GM21360 (cell line): ENCODE measurements around the gene RAB25.
A peak's percentile ranks its signal among the peaks of the same experiment; 100 is the strongest.
"Not testable (repeated sequence)": the region's sequence is repeated elsewhere in the genome, so short reads cannot be mapped to it uniquely, and the experiment has no call there.

ENCODE experiments used
- ATAC-seq: cut with Tn5 transposase; IDR thresholded peaks from one replicate; pipeline ENCODE4 v1.9.1; 2021; ENCODE audit warnings: mild to moderate bottlenecking, moderate library complexity; ENCODE audit not compliant: unreplicated experiment

The RAB25 gene

DNA sequence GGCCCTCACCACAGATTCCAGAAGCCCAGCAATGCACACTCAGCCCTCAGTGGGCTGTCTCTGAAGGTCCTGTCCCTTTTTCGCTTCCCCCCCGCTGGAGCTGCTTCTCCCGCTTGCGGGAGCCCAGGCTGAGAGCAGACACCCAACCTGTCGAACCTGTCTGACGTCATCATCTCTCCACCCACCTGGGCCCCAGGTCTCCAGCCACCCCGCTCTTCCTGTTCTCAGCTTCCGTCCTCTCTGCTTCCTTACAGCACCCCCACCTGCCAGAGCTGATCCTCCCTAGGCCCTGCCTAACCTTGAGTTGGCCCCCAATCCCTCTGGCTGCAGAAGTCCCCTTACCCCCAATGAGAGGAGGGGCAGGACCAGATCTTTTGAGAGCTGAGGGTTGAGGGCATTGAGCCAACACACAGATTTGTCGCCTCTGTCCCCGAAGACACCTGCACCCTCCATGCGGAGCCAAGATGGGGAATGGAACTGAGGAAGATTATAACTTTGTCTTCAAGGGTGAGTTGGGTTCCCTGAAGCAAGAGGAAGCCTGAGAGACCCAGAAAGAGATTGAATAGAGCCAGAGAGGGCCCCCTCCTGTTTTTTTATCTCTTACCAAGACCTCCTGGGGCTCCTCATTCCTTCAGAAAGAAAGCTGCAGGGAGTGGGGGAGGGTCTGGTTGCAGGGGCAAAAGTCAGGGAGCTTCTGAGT, at the start of gene RAB25:
TSS of gene RAB25 (plus strand) at position 224 of the 700 bp plus-strand sequence. CDS start at position 465, 241 bp downstream.
- ATAC-seq, result no peak

DNA sequence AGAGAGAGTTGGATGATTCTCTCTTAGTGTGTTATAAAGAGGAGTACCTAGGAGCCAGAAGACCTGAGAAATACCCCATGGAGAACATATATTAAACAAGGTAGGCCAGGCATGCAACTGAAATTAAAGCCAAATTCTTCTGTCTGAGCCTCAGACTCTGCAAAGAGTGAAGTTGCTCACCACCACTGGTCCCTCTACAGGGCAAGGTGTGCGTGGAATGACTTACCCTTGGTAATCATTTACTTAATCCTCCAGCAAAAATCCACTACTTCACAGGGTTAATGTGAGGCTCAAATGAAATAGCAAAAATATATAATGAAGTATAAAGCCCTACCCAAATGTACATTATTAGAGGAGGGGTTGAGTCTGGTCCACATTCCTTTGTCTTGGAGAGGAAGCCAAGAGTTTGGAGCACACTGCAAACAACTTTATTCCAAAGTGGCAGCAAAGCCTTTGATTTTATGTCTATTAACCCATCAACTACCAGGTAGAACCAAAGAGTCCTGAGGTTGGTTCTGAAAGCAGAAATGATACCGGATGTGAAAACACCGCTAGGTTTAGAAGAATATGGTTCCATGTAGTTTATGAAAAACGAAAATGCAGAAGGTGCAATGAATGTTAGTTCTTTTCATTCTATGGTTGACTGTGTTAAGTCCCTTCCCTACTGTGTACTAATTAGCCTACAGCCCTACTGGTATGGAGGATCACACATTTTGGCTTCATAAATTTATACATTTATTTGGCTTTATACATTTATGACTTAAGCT, 48.7 kb upstream of the RAB25 start:
- ATAC-seq, result no peak

DNA sequence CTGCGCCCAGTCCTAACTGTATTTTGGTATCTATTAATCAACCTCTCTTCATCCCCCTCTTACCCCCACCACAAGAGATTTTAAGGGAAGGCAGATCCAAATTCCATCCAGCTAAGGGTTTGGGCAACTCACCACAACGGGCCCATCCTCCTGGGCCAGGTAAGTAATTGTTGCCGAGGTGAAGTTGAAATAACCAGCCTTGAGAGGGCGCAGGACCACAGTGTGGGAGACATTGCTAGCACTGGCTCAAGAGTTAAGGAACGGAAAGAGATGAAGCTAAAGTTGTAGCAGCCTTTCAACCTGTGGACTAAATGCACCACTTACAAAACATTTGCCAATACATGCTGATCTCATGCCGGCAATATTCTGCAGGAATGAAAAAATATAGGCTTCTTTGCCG, 46.1 kb upstream of the RAB25 start:
- no peak for ATAC-seq

DNA sequence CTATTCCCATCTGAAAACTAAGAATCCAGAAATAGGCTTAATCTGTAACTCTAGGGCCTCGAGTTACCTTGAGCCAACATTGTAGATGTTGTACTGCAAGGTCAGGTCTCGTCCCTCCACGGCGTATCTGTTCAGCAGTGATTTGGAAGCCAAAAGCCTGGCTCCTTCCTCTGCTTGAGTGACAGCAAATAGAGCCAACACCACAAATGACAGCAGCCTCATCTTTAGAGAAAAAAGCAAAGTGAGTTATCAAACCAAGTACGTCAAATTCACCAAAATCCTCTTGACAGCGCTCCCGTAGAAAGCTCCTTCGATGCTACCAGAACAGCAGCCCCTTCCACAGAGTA, 41.0 kb upstream of the RAB25 start:
- no peak for ATAC-seq

DNA sequence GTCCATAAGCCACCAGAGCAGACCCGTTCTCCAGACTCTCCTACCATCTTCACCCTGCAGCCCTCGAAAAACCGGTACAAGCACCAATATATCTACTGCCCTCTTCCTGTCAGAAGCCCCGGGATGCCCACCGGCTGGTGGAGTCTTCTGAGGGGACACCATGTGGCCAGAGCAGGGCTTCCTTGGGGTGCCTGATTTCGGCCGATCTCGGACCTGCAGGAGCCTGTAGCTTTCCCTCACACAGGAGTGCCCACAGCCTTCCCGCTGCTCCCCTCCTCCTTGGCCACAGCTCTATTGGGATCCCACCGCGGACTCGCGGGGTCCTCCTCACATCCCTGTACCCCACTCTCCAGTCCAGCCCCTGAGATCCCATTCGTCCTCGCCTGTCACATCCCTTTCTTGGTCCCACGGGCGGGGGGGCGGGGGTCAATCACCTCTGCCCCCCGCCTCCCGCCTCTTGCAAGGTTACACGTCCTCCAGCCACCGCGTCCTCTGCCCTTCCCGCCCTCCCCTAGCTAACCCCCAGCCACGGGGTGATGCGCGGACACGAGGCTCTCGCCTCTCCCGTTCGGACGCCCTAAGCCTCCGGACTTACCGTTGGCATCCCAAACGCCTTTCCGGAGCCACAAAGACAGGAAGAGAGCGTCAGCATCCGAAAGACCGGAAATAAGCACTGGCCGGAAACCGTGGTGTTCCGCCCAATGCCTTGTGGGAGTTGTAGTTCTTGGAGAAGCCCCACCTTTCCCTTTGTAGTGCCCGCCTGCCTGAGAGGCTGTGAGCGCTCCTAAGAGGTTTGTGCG, 40.5 kb upstream of the RAB25 start, which contains the start of gene SSR2:
TSS of gene SSR2 (minus strand) at position 659 of the 800 bp plus-strand sequence. CDS start 784 bp downstream, outside the sequence.
- ATAC-seq, result peak; percentile 97

DNA sequence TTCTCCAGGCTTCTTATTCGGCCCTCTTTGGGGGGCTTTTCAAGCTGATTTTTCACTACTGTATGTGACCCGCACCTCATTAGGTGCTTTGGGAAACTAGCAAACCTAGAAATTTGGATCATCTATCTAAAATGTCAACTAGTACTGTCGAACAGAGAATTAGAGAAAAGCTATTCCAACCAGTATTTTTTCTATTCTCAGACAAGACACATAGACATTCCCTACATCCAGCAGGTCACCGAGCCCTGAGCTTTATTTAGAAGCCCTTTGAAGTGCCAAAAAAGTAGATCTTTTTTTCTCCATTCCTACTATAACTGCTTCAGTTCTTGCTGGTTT, 39.9 kb upstream of the RAB25 start:
- ATAC-seq, result no peak

DNA sequence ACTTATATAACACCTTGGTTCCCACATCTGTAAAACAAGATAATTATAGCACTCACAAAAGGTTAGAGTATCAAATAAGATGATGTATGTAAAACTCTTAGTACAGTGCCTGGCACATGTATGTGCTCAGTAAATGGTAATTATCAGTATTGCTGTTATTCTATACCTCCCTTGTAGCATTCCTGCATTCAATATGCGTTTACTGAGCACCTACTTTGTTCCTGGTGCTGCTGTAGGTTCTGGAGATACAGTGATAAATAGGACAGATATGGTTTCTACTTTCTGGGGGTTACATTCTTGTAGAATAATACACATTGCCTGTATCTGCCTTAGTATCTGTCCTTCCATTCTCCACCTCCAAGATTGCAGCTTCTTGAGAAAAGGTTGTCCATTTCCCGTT, 39.0 kb upstream of the RAB25 start:
- ATAC-seq, result no peak

DNA sequence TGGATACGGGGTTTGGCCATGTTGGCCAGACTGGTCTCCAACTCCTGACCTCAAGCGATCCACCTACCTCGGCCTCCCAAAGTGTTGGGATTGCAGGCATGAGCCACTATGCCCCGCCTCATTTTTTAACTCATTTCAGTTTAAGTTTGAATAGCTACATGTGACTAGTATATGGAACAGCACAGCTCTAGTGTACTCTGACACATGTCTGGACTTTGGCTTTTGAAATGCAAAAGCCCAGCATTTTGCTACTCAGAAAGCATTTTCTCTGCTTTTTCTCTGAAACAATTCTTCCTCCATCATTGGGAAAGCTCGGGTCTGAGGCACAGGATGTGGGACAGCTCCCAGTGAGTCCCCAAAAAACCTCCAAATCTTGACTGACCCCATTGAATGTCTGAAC, 36.2 kb upstream of the RAB25 start:
- no peak for ATAC-seq

DNA sequence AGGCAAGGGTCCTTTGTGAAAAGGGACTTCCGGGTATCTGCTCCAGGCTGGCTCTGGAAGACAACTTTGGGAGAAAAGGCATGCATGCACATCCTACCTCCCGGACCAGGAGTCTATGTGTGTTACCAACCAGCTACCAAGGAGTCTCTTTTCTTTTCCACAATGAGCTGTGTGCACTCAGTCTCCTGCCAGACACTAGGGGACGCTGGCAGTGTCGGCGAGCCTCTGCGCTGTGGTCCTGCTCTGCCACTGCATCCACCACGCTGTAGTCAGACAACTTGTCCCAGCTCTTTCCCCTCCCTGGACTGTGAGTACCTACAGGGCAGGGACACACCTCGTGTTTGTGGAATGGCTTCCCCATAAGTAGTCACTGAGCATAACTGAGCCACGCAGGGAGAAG, 35.1 kb upstream of the RAB25 start:
- no peak for ATAC-seq

DNA sequence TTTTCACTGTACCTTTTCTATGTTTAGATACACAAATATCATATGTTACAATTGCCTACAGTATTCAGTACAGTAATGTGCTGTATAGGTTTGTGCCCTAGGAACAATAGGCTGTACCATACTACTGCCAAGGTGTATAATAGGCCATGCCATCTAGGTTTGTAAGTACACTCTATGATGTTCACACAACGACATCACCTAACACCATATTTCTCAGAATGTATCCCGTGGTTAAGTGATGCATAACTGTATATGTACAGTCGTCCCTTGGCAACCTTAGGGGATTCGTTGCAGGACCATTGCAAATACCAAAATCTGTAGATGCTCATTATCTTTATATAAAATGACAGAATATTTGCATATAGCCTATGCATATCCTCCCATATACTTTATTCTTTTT, 34.4 kb upstream of the RAB25 start:
- no peak for ATAC-seq

DNA sequence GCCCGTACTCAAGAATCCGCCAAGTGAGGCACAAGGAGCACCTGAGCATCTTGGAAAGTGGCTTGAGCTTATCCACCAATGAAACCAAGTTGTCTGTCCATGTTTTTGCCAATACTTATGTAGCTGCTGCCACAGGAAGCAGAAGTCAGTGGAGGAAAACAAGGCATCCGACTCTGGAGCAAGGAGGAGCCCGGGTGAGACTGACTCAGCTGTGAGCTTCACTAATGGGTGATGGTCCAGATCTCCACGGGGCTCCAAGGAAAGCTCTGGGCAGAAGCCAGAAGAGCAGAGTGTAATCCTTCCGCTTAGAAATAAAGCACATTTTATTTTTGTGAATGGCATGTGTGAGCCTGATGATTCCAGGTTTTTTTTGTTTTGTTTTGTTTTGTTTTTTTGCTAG, 27.9 kb upstream of the RAB25 start:
- no peak for ATAC-seq

DNA sequence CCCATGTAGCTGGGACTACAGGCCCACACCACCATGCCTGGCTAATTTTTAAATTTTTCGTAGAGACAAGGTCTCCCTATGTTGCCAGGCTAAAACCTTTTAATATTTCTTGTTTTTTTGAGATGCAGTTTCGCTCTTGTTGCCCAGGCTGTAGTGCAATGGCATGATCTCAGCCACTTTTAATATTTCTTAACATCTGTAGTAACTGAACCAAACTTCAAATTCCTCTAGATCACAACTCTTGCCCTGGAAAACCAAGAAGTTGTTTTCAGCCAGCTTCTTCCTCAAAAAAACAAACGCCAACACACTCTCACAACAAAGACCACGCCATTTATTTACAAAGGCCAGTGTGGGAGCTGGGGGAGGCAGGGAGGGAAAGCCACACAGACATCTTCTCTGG, 26.0 kb upstream of the RAB25 start:
- not testable (repeated sequence) for ATAC-seq

DNA sequence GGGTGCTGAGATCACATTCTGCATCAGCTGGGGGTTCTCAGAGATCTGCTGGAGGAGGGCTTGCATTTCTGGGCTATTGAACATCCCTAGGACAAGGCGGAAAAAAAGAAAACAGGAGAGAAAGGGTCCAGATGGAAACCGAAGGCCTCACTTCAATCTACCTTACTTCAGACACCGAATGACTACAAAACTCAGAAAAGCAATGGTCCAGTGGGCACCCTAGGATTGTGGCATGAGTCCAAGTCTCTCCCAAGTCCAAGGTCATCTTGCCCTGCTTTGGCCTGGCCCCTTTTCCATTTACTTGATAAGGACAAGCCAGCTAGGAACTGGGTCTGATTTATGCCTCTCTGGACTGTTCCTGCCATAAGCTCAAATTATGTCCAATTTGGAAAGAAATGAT, 18.1 kb upstream of the RAB25 start:
- no peak for ATAC-seq

DNA sequence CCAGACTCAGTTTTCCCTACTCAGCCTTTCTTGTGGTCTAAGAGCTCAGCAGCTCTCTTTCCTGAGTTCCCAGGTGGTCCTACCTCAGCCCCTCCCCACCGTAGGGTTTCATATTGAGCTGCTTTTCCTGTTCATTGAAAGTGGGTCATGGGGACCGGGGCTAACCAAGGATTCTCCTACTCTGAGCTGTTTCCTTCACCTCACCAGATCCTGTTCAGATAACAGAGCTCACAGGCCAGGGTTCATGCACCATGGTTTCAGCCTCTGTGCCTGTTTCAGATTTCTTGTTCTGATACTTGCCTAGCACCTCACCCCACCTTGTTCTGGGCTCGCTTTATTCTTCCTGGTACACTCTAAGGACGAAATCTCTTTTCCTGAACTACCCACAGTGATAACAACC, 15.9 kb upstream of the RAB25 start:
- no peak for ATAC-seq

DNA sequence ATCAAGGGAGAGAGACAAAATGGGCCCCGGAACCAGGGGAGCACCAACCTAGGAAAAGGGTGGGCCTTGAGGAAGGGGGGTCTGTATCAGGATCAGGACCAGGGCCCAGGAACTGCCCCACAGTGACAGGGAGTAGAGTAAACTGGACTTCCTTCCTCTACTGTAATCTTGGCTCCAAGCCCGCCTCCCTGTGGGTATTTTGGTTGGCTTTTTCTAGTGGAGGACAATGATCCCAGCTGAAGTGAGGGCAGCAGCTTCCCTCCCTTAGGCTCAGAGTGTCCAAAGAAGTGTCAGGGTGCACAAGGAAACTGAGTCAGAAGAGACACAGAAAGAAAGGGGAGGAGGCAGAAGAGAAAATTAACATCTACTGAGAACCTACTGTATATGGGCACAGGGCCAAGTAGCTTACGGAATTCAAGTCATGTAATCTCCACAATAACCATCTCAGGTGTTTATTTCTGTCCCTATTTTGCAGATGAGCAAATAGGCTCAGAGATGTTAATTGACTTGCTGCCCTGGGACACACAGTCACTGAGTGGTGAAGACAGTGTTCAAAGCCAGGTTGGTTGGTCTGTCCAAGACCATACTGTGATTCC, 12.2 kb upstream of the RAB25 start:
- ATAC-seq, result no peak

DNA sequence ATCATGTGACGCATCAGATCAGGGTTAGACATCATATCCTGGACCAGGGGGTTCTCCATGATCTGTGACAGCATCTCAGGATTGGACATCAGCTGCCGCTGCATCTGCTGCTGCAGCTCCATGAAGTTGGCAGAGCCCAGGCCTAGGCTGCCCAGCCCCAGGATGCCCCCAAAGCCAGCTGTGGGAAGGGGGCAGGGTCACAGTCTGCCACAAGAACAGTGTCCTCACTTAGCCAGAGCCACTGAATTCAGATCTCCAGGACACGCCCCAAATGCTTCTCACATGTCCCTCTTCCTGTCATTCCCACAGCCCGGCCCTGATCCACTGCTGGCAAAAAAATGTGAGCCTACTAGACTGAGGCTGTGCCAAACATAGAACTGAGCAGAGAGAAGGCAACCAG, 10.6 kb upstream of the RAB25 start:
- no peak for ATAC-seq

DNA sequence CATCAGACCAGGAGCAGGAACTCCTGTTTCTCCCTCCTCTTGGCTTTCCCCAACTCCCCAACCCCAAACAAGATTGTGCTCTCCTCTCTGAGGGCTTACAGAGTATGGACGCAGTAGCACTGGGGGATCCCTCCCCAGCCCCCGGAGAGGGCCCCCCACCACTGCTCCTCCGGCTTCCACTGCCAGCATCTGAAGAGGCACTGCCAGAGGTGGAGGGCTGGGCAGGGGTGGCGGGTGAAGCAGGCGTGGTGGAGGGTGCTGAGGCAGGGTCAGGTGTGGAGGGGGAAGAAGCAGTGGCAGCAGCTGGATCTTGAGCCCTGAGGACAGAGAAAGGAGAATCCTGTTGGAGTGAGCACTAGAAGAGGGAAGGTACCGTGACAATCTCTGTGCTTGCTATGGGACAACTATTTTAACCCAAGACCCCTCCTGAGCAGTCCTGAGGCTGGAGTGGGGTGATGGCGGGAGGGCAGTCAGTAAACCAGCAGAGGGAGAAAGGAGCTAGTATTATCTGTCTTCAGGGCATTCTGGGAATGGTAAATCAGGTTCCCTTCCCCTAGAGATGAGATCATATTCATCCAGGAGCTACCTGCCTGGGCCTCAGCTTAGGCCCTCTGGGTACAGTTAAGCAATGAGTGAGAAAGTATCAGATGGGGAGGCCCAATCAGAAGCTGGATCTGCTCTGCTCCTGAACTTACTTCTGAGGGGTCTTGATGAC, 9.8 kb upstream of the RAB25 start:
- ATAC-seq, result no peak

DNA sequence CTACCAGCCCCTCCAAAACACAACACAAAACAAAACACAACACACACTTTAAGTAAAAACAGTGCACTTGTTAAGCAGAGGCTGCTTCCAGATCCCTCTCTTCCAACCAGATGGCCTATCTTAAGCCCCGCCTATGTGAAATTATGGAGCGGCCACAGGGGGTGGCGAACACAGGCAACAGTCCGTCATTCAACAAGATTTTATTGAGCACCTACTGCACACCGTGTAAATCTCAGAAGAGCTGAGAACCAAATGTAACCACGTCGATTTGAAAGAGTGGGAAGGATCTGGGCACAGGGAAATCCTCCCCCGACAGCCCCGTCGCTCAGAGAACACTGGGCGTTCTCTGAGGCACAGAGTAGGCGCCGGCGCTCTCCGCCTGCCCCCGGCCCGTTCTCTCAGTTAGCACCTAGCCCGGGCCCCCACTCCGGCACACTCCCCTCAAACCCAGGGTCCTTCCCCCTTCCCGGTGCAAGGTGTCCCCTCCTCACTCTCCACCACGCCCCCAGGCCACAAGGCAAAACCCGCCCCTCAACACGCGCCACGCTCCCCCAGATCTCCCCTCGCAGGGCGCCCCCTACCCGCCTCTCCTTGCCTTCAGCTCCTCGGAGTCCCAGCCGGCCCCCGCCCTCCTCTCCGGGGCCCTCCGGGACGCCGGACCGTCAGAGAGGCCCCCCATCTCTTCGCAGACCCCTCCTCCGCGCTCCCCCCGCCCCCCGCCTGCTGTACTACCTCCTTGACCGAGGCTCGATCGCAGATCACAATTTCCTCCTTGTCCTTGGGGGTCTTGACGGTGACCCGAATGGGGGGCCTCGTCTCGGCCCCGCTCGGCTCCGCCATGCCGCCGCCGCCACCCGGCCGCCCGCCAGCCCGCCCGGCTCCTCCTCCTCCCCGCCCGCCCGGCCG, 7.8 kb upstream of the RAB25 start:
- ATAC-seq, result no peak

DNA sequence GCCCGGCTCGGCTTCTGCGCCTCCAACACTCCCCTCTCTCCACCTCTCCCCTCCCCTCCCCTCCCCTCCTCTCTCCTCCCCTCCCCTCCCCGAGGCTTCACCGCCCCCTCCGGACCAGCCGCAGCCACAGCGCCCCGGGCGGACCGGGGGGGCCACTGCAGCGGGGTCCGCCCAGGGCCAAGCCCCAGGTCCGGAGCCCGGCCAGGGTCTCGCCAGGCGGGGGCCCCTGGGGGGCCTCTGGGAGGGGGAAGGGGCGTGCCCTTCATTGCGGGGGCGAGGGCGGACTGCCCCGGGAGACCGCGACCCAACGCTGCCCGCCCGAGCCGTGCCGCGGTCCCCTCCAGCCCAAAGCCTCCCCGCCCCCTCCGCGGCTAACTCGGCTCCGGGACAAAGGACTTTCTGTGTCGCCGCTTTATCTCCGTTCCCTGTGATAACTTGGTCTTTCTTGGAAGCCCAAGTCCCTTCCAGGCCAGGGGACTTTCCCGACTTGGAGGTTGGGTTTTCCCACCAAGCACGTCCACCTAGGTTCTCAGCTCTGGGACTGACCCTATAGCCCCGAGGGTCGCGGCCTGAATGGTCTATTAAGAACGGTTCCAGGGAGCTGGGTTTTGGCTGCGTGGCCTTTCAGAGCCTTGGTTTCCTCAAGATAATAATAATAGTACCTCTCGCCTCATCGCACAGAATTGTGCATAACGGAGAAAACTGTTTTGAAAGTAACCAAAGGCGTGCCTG, 7.0 kb upstream of the RAB25 start, which contains the start of gene UBQLN4:
TSS of gene UBQLN4 (minus strand) at position 31 of the 732 bp plus-strand sequence. CDS start 97 bp downstream, outside the sequence.
- peak; percentile 52 for ATAC-seq
